ENCODE data around the gene FARP1.

- TF ChIP-seq EP300 (IDR thresholded peaks at IDR 0.05) (no peak), CTCF (IDR thresholded peaks at IDR 0.05) (no peak)
These were observed 72.6 kb downstream of the FARP1 start for GRCh38 chr13:98215508-98215907.

Data from sigmoid colon (tissue), 4 donors.